ENCODE data around the gene PSMF1.

PSMF1 gene, protein sequence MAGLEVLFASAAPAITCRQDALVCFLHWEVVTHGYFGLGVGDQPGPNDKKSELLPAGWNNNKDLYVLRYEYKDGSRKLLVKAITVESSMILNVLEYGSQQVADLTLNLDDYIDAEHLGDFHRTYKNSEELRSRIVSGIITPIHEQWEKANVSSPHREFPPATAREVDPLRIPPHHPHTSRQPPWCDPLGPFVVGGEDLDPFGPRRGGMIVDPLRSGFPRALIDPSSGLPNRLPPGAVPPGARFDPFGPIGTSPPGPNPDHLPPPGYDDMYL

GRCh38 chr20:1118336-1119127, at the start of gene PSMF1:
TSS of gene PSMF1 (plus strand) at chr20:1118602. CDS start at chr20:1118774, 172 bp downstream.
- H3K27me3 Mint-ChIP-seq, result no peaks in the 10 kb centered on the region
- H3K4me3 Mint-ChIP-seq, result peak within 1 kb of the TSS; percentile 94
- no peaks in the 10 kb centered on the region for H3K9me3 Mint-ChIP-seq
- peaks cover 55% of the 10 kb centered on the region for H3K36me3 Mint-ChIP-seq (ENCODE audit: low read depth)
- peaks cover 54% of the 10 kb centered on the region for H3K4me1 Mint-ChIP-seq (ENCODE audit: low read depth)
- DNase-seq, result peak; percentile 99
- peak within 1 kb of the TSS; percentile 93 for H3K27ac Mint-ChIP-seq

DNA sequence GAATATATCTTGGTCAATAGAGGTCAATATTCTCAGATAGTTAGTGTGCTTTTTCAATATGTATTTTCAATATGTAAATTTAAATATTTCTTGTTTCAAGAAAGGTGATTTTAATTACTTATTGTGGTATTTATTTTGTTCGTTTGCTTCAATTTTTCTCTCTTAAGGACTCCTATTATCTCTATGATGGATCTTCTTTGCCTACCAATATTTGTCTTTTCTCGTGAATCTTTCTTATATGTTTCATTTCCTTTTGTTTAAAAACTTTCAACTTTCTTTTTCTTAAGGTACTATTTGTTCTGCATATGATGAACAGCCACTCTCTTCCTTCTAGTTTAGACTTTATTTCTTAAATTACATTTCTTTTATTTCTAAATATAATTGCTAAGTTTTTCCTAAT, 46.1 kb upstream of the PSMF1 start:
- Mint-ChIP-seq H3K9me3 (peaks cover 7% of the 10 kb centered on the region), H3K4me3 (no peak overlapping the region), H3K4me1 (ENCODE audit: low read depth) (no peaks in the 10 kb centered on the region), H3K27ac (no peak overlapping the region), H3K27me3 (peaks cover 2% of the 10 kb centered on the region), H3K36me3 (ENCODE audit: low read depth) (peaks cover 2% of the 10 kb centered on the region)
- no peak for DNase-seq

GRCh38 chr20:1075616-1076015, 42.8 kb upstream of the PSMF1 start:
- Mint-ChIP-seq H3K27me3 (no peaks in the 10 kb centered on the region), H3K36me3 (ENCODE audit: low read depth) (peaks cover 2% of the 10 kb centered on the region), H3K27ac (no peak overlapping the region), H3K4me3 (no peak overlapping the region), H3K4me1 (ENCODE audit: low read depth) (no peaks in the 10 kb centered on the region), H3K9me3 (peaks cover 2% of the 10 kb centered on the region)
- no peak for DNase-seq

DNA sequence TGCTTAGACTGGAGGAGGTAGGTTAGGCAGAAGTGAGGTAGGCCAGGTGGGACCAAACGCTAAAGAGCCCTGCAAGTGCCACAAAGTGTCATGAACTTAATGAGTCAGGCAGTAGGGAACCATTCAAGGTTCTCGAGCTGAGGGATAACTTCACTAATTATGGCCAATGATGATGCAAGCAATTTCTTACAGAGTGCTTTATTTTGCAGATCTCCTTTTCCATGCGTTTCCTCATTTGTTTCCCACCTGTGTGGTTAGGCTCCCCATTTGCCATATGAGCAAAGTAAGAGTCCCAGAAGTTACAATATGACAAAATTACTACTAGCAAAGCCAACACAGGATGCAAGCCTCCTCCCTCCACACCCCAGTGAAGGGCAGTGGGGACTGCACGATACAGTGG, 36.5 kb upstream of the PSMF1 start:
- Mint-ChIP-seq H3K9me3 (peaks cover 7% of the 10 kb centered on the region), H3K36me3 (ENCODE audit: low read depth) (no peaks in the 10 kb centered on the region), H3K27me3 (no peaks in the 10 kb centered on the region), H3K27ac (no peak overlapping the region), H3K4me1 (ENCODE audit: low read depth) (peaks cover 15% of the 10 kb centered on the region), H3K4me3 (no peak overlapping the region)
- DNase-seq, result no peak

DNA sequence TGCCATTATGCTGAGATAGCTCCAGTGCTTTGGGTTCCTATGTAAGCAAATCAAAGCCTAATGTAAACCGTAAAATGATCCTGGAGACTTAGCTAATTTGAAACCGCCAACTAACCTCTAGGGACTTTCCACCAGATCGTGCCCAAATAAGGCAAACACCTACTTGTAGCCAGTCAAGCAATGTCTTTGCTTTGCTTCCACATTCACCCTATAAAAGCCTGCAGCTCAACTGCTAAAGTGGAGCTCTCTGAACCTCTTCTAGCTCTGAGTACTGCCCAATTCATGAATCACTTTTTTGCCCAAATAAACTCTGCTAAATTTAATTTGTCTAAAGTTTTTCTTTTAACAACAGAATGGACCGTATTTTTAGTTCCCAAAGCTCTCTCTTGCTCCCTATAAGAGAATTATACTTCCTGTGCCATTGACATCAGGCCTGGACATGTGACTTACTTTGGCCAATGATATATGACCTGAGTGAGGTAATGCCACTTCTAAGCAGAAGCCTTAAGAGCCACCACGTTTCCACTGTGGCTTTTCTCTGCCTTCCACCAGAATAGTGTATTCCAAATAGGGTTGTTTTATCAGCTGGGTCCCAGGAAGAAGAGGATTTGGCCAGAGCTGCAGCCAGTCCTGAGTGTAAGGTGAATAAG, 34.8 kb upstream of the PSMF1 start:
- Mint-ChIP-seq H3K27me3 (no peaks in the 10 kb centered on the region), H3K4me3 (no peak overlapping the region), H3K27ac (no peak overlapping the region), H3K36me3 (ENCODE audit: low read depth) (no peaks in the 10 kb centered on the region), H3K4me1 (ENCODE audit: low read depth) (peaks cover 26% of the 10 kb centered on the region), H3K9me3 (peaks cover 7% of the 10 kb centered on the region)
- DNase-seq, result no peak

GRCh38 chr20:1085492-1086276, 32.7 kb upstream of the PSMF1 start:
- no peak overlapping the region for H3K27ac Mint-ChIP-seq
- H3K4me3 Mint-ChIP-seq, result no peak overlapping the region
- H3K27me3 Mint-ChIP-seq, result no peaks in the 10 kb centered on the region

GRCh38 chr20:1086277-1087213, 31.9 kb upstream of the PSMF1 start:
- H3K27me3 Mint-ChIP-seq, result no peaks in the 10 kb centered on the region
- peaks cover 26% of the 10 kb centered on the region for H3K4me1 Mint-ChIP-seq (ENCODE audit: low read depth)
- no peak overlapping the region for H3K27ac Mint-ChIP-seq
- peak overlapping the region; percentile 10 for H3K4me3 Mint-ChIP-seq
- peak; percentile 34 for DNase-seq
- H3K9me3 Mint-ChIP-seq, result peaks cover 25% of the 10 kb centered on the region
- H3K36me3 Mint-ChIP-seq (ENCODE audit: low read depth), result peaks cover 8% of the 10 kb centered on the region

More at GRCh38 chr20:1085492-1086276, 32.7 kb upstream of the PSMF1 start:
- Mint-ChIP-seq H3K36me3 (ENCODE audit: low read depth) (peaks cover 2% of the 10 kb centered on the region), H3K4me1 (ENCODE audit: low read depth) (peaks cover 26% of the 10 kb centered on the region), H3K9me3 (peaks cover 20% of the 10 kb centered on the region)
- no peak for DNase-seq

- H3K27ac Mint-ChIP-seq, result peak overlapping the region; percentile 23
- no peak overlapping the region for H3K4me3 Mint-ChIP-seq
- peaks cover 29% of the 10 kb centered on the region for H3K9me3 Mint-ChIP-seq
- no peaks in the 10 kb centered on the region for H3K27me3 Mint-ChIP-seq
- peaks cover 11% of the 10 kb centered on the region for H3K36me3 Mint-ChIP-seq (ENCODE audit: low read depth)
- no peak for DNase-seq
- peaks cover 26% of the 10 kb centered on the region for H3K4me1 Mint-ChIP-seq (ENCODE audit: low read depth)
Observed at GRCh38 chr20:1087311-1087905, 31.0 kb upstream of the PSMF1 start.

DNA sequence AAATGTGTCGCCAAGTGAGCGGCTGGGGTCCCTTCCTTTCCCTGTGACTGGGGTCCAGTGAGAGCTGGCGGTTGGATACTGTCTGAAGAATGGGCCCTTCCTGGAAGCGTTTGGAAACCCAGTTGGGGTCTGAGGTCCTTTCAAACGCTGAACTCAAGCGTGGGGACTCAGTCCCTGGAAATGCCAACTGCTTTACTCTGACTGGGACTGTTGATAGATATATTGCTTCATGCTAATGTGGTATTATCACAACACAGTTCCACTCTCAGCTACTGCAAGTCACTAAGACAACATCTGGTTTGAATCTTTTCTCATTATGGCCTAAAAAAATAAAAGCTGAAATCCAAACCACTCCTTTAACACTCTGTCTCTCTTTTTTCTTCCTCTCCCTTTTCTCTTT, 23.7 kb upstream of the PSMF1 start:
- peaks cover 11% of the 10 kb centered on the region for H3K36me3 Mint-ChIP-seq (ENCODE audit: low read depth)
- no peak for DNase-seq
- H3K27me3 Mint-ChIP-seq, result no peaks in the 10 kb centered on the region
- H3K27ac Mint-ChIP-seq, result no peak overlapping the region
- peaks cover 21% of the 10 kb centered on the region for H3K9me3 Mint-ChIP-seq
- no peaks in the 10 kb centered on the region for H3K4me1 Mint-ChIP-seq (ENCODE audit: low read depth)
- H3K4me3 Mint-ChIP-seq, result no peak overlapping the region

DNA sequence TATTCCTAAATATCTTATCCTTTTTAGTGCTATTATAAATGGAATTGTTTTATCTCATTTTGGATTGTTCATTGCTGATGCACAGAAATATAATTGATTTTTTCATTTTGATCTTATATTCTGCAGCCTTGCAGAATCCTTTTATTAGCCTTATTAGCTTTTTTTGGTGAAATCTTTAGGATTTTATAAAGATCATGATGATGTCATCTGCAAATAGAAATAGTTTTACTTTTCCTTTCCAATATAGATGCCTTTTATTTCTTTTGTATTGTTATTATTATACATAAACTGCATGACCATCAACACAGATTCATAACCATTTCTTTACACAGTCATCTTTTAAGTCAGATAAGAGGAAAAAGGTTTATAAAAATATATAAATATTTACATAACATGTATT, 16.9 kb upstream of the PSMF1 start:
- H3K4me1 Mint-ChIP-seq (ENCODE audit: low read depth), result no peaks in the 10 kb centered on the region
- no peak overlapping the region for H3K27ac Mint-ChIP-seq
- DNase-seq, result no peak
- no peaks in the 10 kb centered on the region for H3K36me3 Mint-ChIP-seq (ENCODE audit: low read depth)
- peaks cover 15% of the 10 kb centered on the region for H3K9me3 Mint-ChIP-seq
- no peaks in the 10 kb centered on the region for H3K27me3 Mint-ChIP-seq
- H3K4me3 Mint-ChIP-seq, result no peak overlapping the region

- Mint-ChIP-seq H3K4me1 (ENCODE audit: low read depth) (no peaks in the 10 kb centered on the region), H3K27me3 (no peaks in the 10 kb centered on the region), H3K27ac (no peak overlapping the region), H3K36me3 (ENCODE audit: low read depth) (no peaks in the 10 kb centered on the region), H3K9me3 (peaks cover 15% of the 10 kb centered on the region), H3K4me3 (no peak overlapping the region)
- no peak for DNase-seq
Observed at GRCh38 chr20:1102016-1102415, 16.4 kb upstream of the PSMF1 start.

DNA sequence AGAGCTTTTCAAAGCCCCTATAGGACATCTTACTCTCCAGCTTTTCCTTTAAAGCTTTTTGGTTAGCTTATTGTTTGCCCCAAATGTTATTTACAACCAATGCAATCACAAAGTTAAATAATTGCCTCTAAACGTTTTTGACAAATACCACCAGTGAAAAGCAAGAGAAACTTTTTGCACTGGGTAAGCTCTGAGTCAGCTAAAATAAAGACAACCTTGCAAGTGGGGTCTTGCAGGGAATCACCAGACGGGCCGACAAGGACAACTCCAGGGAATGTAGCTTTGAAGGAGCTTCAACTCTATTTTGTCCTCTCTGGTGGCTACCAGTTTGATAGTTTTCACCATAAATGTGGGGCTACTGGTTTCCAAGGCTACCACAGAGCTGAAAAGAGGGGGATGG, 14.7 kb upstream of the PSMF1 start:
- Mint-ChIP-seq H3K36me3 (ENCODE audit: low read depth) (no peaks in the 10 kb centered on the region), H3K4me1 (ENCODE audit: low read depth) (peaks cover 5% of the 10 kb centered on the region), H3K4me3 (no peak overlapping the region), H3K9me3 (peaks cover 15% of the 10 kb centered on the region), H3K27ac (no peak overlapping the region), H3K27me3 (no peaks in the 10 kb centered on the region)
- DNase-seq, result no peak

DNA sequence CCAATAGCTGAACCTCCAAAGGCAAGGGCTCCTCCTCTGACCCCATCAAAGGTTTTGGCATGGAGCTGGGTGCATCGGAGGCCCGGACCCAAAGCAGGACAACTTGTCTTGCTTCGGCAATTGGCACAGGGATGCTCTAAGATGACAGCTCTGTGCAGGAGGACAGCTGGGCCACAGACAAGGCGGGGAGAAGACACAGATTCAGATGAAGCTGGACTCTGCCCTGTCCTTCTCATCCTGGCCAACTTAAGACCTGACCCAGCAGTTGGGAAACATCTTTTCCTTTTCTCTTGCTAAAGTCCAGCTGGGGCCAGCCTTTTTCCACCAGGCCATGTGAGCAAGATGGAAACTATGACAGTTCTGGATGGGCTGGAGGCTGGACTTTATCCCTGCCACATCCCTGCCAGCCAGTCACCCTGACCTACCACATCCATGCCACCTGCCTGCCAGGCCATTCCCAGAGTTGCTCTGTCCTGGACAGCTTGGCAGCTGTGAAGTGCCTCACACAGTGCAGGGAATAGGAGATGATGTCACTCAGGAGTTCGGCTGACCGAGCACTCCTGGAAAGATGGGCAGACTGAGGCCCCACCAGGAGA, 12.7 kb upstream of the PSMF1 start:
- Mint-ChIP-seq H3K27ac (no peak overlapping the region), H3K4me1 (ENCODE audit: low read depth) (peaks cover 5% of the 10 kb centered on the region)
- DNase-seq, result no peak

More for the DNA sequence above, 12.7 kb upstream of the PSMF1 start:
- no peak overlapping the region for H3K4me3 Mint-ChIP-seq
- peaks cover 9% of the 10 kb centered on the region for H3K9me3 Mint-ChIP-seq
- H3K27me3 Mint-ChIP-seq, result no peaks in the 10 kb centered on the region
- H3K36me3 Mint-ChIP-seq (ENCODE audit: low read depth), result no peaks in the 10 kb centered on the region
